Neural progenitor cell (in vitro differentiated cells): ENCODE results near the gene CCR7.

Source experiments
- EZH2 ChIP-seq: fragments of 200-600 bp; sonication (generic); IDR thresholded peaks from 2 replicates; pipeline ENCODE4 v1.6.1; 2017; ENCODE audit warnings: antibody characterized with exemption, mild to moderate bottlenecking, moderate library complexity
- EZH2phosphoT487 ChIP-seq: fragments of 200-600 bp; sonication (generic); IDR thresholded peaks from 2 replicates; pipeline ENCODE4 v1.6.1; 2017; ENCODE audit warnings: antibody characterized with exemption
- TF ChIP-seq, protein P1 (sequence below): fragments of 200-600 bp; sonication (generic); IDR thresholded peaks from 2 replicates; pipeline ENCODE4 v1.5.1; 2017; ENCODE audit warnings: antibody characterized with exemption, mild to moderate bottlenecking

DNA sequence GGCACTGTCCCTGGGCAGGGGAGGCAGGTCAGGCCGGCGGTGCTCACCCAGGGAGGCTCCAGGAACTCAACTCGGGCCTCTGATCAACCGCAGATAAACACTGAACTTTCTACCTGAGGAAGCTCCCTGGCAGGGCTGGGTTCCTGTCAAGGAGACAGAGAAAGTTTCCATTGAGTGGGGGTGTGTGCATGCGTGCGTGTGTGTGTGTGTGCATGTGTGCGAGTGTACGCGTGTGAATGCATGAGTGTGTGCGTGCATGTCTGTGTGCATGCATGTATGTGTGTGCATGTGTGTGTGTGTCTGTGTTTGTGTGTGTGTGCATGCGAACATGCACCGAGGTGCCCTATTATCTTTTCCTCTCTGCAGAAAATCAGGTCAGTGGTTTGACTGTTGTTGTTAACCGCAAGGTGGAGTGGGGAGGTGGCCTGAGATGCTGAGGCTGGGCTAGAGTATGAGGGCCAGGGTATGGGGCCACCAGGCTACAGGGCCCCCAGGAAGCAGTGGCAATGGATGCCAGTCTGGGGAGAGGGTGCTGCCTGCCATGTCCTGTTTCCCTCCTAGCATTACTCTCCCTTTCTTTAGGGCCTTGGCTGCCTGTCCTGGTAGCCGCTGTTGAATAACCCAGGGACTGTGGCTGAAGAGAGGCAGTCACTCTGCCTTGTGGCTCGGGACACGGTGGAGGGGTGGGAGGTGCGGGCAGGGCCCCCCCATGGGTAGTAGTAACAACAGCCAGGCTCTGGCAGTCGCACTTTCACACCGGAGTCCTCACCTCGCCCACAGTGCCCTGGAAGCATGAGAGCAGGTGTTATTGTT lies 24.0 kb downstream of the CCR7 start:
- TF ChIP-seq, protein P1, sequence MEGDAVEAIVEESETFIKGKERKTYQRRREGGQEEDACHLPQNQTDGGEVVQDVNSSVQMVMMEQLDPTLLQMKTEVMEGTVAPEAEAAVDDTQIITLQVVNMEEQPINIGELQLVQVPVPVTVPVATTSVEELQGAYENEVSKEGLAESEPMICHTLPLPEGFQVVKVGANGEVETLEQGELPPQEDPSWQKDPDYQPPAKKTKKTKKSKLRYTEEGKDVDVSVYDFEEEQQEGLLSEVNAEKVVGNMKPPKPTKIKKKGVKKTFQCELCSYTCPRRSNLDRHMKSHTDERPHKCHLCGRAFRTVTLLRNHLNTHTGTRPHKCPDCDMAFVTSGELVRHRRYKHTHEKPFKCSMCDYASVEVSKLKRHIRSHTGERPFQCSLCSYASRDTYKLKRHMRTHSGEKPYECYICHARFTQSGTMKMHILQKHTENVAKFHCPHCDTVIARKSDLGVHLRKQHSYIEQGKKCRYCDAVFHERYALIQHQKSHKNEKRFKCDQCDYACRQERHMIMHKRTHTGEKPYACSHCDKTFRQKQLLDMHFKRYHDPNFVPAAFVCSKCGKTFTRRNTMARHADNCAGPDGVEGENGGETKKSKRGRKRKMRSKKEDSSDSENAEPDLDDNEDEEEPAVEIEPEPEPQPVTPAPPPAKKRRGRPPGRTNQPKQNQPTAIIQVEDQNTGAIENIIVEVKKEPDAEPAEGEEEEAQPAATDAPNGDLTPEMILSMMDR = no peak
- no peak for TF ChIP-seq EZH2phosphoT487
- no peak for TF ChIP-seq EZH2
